Measurements from ENCODE around the gene NT5C1A.

The NT5C1A gene

GRCh38 chr1:39655578-39656268, 16.2 kb downstream of the NT5C1A start:
- no peak for TF ChIP-seq FOXM1 (IDR thresholded peaks at IDR 0.05; ENCODE audit: borderline replicate concordance, low read depth)
- TF ChIP-seq CEBPB (IDR thresholded peaks at IDR 0.05), result no peak
- TF ChIP-seq RAD21 (IDR thresholded peaks at IDR 0.05; ENCODE audit: low read depth), result no peak
- TF ChIP-seq, protein P1, sequence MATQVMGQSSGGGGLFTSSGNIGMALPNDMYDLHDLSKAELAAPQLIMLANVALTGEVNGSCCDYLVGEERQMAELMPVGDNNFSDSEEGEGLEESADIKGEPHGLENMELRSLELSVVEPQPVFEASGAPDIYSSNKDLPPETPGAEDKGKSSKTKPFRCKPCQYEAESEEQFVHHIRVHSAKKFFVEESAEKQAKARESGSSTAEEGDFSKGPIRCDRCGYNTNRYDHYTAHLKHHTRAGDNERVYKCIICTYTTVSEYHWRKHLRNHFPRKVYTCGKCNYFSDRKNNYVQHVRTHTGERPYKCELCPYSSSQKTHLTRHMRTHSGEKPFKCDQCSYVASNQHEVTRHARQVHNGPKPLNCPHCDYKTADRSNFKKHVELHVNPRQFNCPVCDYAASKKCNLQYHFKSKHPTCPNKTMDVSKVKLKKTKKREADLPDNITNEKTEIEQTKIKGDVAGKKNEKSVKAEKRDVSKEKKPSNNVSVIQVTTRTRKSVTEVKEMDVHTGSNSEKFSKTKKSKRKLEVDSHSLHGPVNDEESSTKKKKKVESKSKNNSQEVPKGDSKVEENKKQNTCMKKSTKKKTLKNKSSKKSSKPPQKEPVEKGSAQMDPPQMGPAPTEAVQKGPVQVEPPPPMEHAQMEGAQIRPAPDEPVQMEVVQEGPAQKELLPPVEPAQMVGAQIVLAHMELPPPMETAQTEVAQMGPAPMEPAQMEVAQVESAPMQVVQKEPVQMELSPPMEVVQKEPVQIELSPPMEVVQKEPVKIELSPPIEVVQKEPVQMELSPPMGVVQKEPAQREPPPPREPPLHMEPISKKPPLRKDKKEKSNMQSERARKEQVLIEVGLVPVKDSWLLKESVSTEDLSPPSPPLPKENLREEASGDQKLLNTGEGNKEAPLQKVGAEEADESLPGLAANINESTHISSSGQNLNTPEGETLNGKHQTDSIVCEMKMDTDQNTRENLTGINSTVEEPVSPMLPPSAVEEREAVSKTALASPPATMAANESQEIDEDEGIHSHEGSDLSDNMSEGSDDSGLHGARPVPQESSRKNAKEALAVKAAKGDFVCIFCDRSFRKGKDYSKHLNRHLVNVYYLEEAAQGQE (IDR thresholded peaks at IDR 0.05; ENCODE audit: low read depth), result no peak
- TF ChIP-seq, protein P2, sequence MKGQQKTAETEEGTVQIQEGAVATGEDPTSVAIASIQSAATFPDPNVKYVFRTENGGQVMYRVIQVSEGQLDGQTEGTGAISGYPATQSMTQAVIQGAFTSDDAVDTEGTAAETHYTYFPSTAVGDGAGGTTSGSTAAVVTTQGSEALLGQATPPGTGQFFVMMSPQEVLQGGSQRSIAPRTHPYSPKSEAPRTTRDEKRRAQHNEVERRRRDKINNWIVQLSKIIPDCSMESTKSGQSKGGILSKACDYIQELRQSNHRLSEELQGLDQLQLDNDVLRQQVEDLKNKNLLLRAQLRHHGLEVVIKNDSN (IDR thresholded peaks at IDR 0.05), result no peak
- TF ChIP-seq, protein P3, sequence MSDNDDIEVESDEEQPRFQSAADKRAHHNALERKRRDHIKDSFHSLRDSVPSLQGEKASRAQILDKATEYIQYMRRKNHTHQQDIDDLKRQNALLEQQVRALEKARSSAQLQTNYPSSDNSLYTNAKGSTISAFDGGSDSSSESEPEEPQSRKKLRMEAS (IDR thresholded peaks at IDR 0.05), result no peak
- TF ChIP-seq NFIC (IDR thresholded peaks at IDR 0.05), result no peak
- no peak for TF ChIP-seq TCF12 (IDR thresholded peaks at IDR 0.05; ENCODE audit: low read depth)
- TF ChIP-seq EP300 (IDR thresholded peaks at IDR 0.05; ENCODE audit: borderline replicate concordance), result no peak
- TF ChIP-seq EGR1 (IDR thresholded peaks at IDR 0.05), result no peak
- no peak for TF ChIP-seq CREB1 (IDR thresholded peaks at IDR 0.05; ENCODE audit: low read depth)
- TF ChIP-seq TAF1 (IDR thresholded peaks at IDR 0.05; ENCODE audit: low read depth), result no peak

DNA sequence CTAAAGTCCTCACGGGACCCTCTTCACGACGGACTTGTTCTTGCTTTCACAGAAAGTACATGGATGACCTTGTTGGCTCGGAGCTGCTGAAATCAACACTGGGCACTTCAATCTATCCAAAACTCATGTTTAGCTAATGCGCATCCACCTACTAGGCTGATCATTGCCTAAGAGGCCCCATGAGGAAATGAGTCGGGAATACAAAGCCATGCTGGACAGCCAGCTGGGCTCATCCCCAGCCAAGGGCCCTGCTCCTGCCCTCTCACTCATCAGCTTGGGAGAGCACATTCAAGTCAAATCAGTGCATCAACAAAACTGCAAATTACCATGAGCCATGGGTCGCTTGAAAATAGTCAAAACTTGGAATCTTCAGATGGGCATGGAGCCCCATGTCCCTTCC, 17.6 kb downstream of the NT5C1A start:
- TF ChIP-seq ZBTB7A (IDR thresholded peaks at IDR 0.05; ENCODE audit: low read depth) (no peak), NFIC (IDR thresholded peaks at IDR 0.05) (no peak), RAD21 (IDR thresholded peaks at IDR 0.05; ENCODE audit: low read depth) (no peak)
- TF ChIP-seq, protein P3 (IDR thresholded peaks at IDR 0.05), result no peak

- TF ChIP-seq NFIC (IDR thresholded peaks at IDR 0.05), result no peak
- no peak for TF ChIP-seq EP300 (IDR thresholded peaks at IDR 0.05; ENCODE audit: borderline replicate concordance)
- TF ChIP-seq RAD21 (IDR thresholded peaks at IDR 0.05; ENCODE audit: low read depth), result peak; percentile 95
These were observed 18.3 kb downstream of the NT5C1A start for GRCh38 chr1:39653546-39654031.

- TF ChIP-seq EP300 (IDR thresholded peaks at IDR 0.05; ENCODE audit: borderline replicate concordance) (no peak), FOXM1 (IDR thresholded peaks at IDR 0.05; ENCODE audit: borderline replicate concordance, low read depth) (no peak), EGR1 (IDR thresholded peaks at IDR 0.05) (no peak)
These were observed 19.4 kb downstream of the NT5C1A start for GRCh38 chr1:39652554-39652953.

GRCh38 chr1:39652105-39652504, 19.8 kb downstream of the NT5C1A start:
- TF ChIP-seq, protein P1 (IDR thresholded peaks at IDR 0.05; ENCODE audit: low read depth), result no peak
- TF ChIP-seq CREB1 (IDR thresholded peaks at IDR 0.05; ENCODE audit: low read depth) (no peak), ZBTB7A (IDR thresholded peaks at IDR 0.05; ENCODE audit: low read depth) (no peak), EP300 (IDR thresholded peaks at IDR 0.05; ENCODE audit: borderline replicate concordance) (no peak), FOXM1 (IDR thresholded peaks at IDR 0.05; ENCODE audit: borderline replicate concordance, low read depth) (no peak), NFIC (IDR thresholded peaks at IDR 0.05) (no peak), TAF1 (IDR thresholded peaks at IDR 0.05; ENCODE audit: low read depth) (no peak), YY1 (IDR thresholded peaks at IDR 0.05; ENCODE audit: low read depth) (no peak), RAD21 (IDR thresholded peaks at IDR 0.05; ENCODE audit: low read depth) (no peak), EGR1 (IDR thresholded peaks at IDR 0.05) (no peak), TEAD4 (IDR thresholded peaks at IDR 0.05) (no peak), TCF12 (IDR thresholded peaks at IDR 0.05; ENCODE audit: low read depth) (no peak), CEBPB (IDR thresholded peaks at IDR 0.05) (no peak)
- TF ChIP-seq, protein P2 (IDR thresholded peaks at IDR 0.05), result no peak
- TF ChIP-seq, protein P3 (IDR thresholded peaks at IDR 0.05), result no peak

DNA sequence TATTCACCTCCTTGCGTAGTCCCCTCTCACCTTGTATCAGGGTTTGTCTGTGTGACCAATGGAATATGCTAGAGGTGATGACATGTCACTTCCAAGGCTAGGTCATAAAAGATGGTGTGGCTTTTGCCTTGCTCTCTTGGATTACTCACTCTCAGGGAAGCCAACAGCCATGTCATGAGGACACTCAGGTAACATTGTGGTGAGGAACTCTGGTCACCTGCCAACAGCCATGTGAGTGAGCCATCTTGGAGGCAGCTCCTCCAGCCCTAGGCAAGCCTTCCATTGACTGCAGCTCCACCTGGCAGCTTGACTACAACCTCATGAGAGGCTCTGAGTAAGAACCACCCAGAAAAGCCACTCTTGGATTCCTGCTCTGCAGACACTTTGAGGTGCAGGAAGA, 21.5 kb downstream of the NT5C1A start:
- TF ChIP-seq TCF12 (IDR thresholded peaks at IDR 0.05; ENCODE audit: low read depth), result no peak
- no peak for TF ChIP-seq CEBPB (IDR thresholded peaks at IDR 0.05)
- TF ChIP-seq, protein P3 (IDR thresholded peaks at IDR 0.05), result no peak
- TF ChIP-seq TEAD4 (IDR thresholded peaks at IDR 0.05), result no peak
- no peak for TF ChIP-seq TAF1 (IDR thresholded peaks at IDR 0.05; ENCODE audit: low read depth)
- no peak for TF ChIP-seq EP300 (IDR thresholded peaks at IDR 0.05; ENCODE audit: borderline replicate concordance)
- TF ChIP-seq, protein P2 (IDR thresholded peaks at IDR 0.05), result no peak
- TF ChIP-seq ZBTB7A (IDR thresholded peaks at IDR 0.05; ENCODE audit: low read depth), result no peak
- TF ChIP-seq EGR1 (IDR thresholded peaks at IDR 0.05), result no peak
- no peak for TF ChIP-seq CREB1 (IDR thresholded peaks at IDR 0.05; ENCODE audit: low read depth)
- no peak for TF ChIP-seq RAD21 (IDR thresholded peaks at IDR 0.05; ENCODE audit: low read depth)
- TF ChIP-seq, protein P1 (IDR thresholded peaks at IDR 0.05; ENCODE audit: low read depth), result no peak
- TF ChIP-seq FOXM1 (IDR thresholded peaks at IDR 0.05; ENCODE audit: borderline replicate concordance, low read depth), result no peak
- TF ChIP-seq YY1 (IDR thresholded peaks at IDR 0.05; ENCODE audit: low read depth), result no peak
- TF ChIP-seq NFIC (IDR thresholded peaks at IDR 0.05), result no peak
